GM21528 (cell line): Measurements from ENCODE around the gene NDOR1.
"Not testable (repeated sequence)": the region's sequence is repeated elsewhere in the genome, so short reads cannot be mapped to it uniquely, and the experiment has no call there.

Experiments
- ATAC-seq: cut with Tn5 transposase; IDR thresholded peaks from one replicate; pipeline ENCODE4 v1.9.1; 2021; ENCODE audit warnings: mild to moderate bottlenecking, moderate library complexity; ENCODE audit not compliant: unreplicated experiment, low FRiP score

NDOR1 gene

DNA sequence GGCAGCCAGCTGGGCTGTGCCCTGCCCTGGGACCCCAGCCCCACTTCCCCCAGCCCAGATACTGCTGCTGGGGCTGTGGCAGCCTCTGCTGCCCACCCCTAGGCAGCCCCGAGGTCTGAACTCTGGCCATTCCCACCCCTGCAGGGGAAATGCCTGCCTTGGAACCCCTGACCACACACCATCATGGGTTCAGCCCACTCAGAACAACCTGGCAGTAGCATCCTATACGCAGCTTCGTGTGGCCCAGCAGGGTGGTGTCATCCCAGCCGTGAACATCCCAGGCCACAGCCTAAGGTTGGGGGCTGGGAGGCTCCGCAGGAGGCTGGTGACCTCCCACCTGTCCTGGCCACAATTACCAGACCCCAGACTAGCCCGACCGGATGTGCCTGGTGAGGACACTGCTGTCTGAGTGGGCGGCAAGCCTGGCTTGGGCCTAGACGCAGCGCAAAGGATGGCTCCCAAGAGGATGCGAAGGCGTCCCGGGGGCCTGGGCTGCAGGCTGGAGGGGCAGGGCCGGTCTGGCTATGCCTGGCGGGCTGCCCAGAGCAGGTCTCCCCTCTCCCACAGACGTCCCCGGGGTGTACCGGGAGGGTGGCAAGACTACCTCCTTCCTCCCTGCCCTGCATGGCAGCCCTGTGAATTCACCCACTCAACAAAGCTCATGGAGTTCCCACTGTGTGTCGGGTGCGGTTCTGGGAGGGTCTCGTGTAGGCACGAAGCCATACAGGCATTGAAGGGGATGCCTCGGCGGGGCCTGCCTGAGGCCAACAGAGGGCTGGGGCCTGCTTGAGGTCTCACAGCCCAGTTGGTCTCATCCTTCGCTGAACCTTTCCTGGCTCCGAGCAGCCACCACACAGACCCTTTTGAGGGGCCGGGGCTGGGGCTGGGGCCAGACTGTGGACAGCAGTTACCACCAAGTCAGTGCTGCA lies 23.7 kb downstream of the NDOR1 start:
- no peak for ATAC-seq

DNA sequence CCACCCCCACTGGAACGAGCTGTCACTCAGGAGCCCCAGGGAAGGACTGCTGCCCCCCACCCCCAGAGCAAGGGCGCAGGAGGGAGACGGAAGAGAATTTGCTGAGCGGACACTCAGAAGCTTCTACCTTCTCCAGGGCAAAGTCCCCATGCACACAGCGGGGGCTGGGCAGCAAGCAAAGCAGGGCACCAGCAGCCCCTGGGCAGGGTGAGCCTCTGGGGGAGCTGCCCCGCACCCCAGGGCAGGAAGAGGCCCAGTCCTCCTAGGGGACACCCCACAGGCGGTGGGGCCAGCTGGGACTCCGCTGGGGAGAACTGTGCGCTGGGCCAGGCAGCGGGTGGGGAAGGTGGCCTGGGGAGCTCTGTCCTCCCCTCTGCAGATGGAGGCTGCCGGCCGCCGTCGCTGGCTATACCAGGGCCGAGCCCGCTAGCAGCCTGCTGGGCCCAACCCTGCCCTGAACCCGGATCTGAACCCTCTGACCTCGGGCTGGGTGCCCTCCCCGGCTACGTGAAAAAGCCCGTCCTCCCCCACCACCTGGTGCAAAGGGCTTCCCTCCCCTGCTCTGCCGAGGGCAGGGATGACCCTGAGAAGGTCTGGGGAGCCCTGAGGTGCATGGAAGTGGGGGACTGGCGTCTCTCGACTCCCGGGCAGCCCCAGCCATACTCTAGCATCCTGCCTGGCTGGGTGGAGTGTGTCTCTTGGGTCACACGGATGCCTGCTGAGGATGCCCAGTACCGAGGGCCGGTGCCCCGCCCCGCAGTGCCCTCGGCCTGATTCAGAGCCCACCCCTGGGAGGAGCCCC lies 24.6 kb downstream of the NDOR1 start:
- no peak for ATAC-seq

DNA sequence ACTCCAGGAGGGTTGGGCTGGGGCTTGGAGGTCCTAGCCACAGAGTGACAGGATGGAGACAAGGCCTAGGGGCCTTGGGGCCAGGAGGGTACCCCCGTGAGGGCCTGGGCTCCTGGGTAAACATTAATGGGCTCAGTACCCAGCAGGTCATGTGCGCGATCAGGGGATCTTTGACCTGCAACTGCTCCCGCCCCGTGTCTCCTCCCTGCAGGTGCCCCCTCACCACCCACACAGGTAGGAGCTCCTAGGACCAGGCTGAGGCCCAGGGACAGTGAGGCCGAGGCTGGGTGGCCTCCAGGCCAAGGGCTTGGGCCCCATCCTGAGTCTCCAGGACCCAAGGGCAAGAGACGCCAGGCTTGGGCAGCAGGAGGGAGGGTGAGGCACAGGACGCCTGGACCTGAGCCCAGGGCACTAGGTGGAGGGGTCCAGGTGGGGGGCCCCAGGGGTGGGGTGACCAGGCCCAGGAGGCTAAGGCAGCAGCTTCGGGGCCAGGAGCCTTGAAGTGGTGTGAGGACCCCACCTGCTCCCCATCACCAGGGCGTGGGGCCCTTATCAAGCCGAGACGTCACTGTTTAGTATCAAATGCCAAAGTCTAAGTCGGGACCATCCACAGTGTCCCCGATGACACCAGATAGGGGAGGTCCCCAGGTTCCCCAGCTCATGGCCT lies 25.3 kb downstream of the NDOR1 start, which contains the start of gene SLC34A3:
SLC34A3 (plus strand) TSS at position 197 of the 667 bp plus-strand sequence. CDS start 802 bp downstream, outside the sequence.
- no peak for ATAC-seq

DNA sequence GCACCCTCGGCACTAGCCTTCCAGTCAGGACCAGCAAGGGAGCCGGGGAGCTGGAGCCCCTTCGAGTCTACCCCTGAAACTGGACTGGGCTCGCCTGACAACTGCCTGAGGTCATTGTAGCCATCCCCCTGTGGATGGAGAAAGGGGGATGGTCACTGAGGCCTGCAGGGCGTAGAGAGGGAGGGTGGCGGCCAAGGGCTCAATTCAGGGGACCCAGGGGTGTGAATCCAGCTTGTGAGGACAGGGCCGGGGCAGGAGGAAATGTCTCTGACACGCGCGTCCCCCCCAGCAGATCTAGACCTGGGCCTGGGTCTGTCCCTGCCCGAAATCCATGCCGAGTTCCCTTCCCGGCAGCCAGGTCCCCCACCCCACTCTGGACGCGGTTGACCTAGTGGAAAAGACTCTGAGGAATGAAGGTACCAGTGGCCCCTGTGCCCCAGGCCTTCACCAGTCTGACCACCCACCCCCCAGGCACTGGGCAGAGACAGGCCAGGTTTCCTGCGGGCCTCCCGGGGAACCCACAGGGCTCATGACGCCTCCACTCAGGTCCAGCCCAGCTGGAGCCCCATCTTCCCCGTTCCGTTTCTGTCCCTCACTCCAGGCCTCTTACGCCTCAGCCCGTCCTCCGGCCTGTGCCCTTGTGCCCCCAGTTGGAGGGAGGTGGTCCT lies 26.0 kb downstream of the NDOR1 start:
- no peak for ATAC-seq

DNA sequence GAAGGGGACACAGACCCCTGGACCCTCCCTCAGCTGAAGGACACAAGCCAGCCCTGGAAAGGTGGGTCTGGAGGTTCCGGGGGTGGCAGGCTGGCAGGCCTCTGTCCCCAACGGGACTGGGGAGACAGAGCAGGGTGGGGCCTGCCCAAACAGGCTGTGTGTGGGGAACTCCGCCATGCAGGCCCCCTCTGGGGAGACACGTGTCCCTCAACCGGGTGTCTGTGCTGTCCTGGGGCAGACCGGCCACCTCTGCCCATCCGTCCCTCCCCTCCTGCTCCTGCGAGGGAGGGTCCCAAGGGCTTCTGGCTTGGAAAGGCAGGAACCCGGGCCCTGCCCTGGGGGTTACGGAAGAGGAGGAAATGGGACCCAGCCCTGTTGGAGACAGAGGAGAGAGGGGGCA lies 26.6 kb downstream of the NDOR1 start:
- ATAC-seq: no peak

DNA sequence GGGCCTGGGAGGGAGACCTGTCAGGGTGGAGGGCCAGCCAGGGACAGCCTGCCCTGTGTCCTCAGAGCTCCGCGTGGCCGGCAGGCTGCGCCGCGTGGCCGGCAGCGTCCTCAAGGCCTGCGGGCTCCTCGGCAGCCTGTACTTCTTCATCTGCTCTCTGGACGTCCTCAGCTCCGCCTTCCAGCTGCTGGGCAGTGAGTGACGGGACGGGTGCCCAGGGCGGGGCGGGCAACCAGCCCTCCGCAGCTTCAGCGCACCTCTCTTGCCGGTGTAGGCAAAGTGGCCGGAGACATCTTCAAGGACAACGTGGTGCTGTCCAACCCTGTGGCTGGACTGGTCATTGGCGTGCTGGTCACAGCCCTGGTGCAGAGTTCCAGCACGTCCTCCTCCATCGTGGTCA lies 27.0 kb downstream of the NDOR1 start:
- ATAC-seq: no peak

DNA sequence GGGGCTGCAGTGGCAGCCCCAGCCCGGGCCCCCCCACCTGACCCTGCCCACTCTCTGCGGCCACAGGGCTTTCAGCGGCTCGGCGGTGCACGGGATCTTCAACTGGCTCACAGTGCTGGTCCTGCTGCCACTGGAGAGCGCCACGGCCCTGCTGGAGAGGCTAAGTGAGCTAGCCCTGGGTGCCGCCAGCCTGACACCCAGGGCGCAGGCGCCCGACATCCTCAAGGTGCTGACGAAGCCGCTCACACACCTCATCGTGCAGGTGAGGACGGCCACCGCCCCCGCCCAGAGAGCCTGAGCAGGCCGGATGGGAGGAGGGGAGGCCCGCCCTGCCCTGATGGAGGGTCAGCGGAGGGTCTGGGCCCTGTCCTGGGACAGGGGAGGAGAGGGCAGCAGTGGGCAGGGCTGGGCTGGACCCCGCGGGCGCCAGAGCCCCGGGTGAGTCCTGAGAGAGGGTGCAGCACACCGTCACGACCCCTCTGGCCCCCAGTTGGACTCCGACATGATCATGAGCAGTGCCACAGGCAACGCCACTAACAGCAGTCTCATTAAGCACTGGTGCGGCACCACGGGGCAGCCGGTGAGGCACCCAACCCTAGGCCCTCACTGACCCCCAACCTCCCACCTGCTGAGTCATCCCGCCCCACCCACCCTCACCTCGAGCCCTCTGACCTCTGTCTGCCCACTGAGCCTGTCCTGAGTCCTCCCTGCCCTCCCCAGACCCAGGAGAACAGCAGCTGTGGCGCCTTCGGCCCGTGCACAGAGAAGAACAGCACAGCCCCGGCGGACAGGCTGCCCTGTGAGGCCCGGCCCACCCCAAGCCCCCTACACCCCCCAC lies 27.9 kb downstream of the NDOR1 start:
- no peak for ATAC-seq

DNA sequence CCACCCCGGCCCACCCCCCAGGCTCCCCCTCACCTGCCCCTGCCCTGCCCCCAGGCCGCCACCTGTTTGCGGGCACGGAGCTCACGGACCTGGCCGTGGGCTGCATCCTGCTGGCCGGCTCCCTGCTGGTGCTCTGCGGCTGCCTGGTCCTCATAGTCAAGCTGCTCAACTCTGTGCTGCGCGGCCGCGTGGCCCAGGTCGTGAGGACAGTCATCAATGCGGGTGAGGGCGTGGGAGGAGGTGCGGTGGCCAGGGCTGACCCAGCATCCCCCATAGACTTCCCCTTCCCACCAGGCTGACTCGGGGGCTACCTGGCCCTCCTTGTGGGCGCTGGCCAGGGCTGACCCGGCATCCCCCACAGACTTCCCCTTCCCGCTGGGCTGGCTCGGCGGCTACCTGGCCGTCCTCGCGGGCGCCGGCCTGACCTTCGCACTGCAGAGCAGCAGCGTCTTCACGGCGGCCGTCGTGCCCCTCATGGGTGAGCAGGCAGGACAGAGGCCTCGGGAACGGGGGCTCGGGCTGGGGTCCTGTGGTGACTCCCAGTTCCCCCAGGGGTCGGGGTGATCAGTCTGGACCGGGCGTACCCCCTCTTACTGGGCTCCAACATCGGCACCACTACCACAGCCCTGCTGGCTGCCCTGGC lies 28.7 kb downstream of the NDOR1 start:
- no peak for ATAC-seq

DNA sequence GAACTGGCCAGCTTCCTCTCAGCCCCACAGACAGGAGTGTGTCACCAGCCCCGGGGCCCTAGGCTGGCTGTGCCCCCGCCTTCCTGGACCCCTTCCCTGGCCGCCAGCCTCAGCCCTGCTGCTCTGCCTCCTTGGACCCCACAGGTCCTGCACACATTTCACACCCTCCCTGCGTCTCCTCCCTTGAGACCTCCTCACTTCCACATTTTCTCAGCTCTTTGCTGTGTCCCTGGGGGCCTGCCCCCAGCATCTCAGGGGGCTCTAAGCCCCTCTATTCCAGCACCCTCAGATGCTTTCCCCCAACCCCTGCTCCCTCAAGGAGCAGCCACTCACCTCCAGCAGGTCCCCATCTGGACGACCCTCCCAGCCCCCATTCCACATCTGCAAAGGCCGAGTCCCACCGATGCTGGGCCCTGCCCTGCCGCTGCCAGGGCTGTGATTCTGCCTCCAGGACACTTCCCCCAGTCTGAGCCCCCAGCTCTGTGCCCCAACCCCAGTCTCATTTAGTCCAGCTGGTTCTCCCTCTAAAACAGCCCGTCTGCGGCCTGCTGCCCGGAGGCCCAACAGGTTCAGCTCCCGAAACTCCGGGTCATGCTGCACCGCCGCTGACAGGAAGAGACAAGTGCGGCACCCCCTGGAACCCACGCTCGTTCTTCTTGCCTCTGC lies 29.4 kb downstream of the NDOR1 start:
- no peak for ATAC-seq

DNA sequence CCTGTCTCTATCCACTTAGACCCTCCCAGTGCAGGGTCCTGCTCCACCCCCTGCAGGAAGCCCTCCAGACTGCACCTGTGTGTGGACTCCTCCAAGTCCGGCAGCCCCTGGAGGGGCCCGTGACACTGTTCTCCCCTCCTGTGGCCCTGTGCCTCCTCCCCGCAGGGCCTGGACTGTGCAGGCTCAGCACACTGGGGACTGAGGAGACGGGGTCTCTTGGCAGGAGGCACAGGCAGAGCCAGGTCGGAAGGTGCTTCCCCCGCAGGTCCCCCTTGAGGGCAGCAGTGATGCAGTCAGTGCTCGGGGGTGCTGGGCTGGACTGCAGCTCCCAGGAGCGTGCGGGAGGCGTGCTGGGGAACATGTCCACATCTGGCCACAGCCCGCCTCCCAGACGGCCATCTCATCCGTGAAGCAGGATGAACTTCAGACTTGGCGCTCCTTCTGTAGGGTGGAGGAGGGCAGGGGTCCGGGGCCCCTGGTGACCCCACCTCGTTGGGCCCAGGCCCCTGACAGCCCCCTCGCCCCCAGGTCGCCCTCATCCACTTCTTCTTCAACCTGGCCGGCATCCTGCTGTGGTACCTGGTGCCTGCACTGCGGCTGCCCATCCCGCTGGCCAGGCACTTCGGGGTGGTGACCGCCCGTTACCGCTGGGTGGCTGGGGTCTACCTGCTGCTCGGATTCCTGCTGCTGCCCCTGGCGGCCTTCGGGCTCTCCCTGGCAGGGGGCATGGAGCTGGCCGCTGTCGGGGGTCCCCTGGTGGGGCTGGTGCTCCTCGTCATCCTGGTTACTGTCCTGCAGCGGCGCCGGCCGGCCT lies 30.1 kb downstream of the NDOR1 start:
- ATAC-seq: no peak

DNA sequence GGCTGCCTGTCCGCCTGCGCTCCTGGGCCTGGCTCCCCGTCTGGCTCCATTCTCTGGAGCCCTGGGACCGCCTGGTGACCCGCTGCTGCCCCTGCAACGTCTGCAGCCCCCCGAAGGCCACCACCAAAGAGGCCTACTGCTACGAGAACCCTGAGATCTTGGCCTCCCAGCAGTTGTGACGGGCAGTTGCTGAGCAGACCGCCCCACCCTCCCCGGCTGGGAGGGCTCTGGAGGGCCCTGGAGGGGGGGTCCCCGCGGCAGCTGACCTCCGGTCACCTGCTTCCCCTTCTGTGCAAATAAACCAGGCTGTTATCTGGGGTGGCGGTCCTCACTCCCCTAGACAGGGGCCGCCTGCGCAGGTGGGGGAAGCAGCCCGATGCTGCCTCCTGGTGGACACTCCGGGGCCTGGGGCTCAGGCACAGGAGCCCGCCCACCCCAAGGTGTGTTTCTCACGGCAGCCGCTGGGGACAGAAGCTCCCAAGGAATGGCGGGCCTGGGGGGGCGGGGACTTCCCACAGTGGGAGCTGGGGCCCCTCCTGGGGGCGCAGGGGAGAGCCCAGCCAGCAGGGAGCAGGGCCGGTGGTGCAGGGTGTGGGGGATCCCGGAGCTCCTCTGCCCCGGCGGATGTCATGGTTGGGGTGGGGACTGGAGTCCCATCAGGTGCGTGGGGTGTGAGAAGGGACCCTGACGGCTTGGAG lies 30.9 kb downstream of the NDOR1 start:
- ATAC-seq: no peak

DNA sequence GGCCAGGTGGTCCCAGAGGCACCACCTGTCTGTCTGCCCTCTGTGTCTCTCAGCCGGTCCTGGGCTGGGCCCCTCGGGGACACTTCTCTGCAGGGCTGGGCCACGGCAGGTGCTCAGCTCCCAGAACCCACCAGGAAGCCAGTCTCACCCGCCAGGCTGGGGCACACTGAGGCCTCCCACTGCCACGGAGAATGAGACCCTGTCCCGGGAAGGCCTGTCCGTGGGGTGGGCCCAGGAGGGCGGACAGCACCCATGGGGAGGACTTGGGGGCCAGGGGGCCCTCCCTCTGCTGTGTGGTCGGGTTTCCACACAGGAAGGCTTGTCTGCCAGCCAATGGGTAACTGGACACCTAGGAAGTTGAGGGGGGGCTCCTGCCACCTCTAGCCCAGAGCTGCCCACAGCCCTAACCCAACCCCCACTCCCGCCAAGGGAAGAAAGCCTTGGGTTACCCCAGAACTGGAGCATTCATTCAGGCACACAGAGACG lies 31.5 kb downstream of the NDOR1 start:
- ATAC-seq: no peak

DNA sequence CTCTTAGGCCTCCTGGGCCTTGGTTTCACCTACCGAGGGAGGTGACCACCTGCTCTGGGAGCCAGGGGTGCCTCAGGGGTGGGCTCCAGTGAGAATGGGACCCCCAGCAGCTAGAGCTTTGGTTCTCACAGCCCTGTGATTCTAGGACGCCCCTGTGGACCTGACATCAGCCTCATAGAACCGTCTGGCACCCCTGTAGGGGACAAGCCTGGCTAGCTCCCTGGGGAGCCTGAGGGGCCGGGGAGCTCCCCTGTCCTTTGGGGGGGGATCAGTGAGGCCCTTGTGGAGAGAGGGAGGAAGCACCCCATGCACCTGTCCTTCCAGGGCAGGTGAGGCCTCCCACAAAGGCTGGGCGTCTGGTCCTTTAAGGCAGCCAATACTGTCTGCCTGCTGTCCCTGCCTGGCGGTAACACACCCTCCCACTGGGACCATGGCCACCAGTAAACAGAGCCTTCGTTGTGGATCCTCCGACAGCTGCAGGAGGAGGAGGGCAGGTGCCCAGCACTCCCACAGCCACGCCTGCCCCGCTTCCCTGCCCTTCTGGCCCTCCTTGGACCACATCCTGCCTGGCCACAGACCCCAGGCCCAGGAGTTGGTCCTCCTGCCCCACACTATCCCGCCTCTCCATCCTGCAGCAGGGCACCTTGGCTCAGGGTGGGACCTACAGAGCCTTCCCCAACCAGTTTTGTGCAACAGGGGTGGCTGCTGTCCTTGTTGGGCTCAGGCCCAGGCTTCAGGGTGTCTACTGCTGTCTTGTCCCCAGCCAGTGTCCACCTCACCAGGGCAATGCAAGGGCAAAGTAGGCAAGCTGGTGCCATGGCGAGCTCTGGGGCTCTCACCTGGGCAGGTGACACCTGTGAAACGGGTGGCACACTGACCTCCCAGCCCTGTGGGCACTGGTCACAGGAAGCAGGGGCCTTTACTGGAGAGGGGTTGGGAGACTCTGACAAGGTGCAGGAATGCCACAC lies 32.5 kb downstream of the NDOR1 start:
- ATAC-seq: no peak

DNA sequence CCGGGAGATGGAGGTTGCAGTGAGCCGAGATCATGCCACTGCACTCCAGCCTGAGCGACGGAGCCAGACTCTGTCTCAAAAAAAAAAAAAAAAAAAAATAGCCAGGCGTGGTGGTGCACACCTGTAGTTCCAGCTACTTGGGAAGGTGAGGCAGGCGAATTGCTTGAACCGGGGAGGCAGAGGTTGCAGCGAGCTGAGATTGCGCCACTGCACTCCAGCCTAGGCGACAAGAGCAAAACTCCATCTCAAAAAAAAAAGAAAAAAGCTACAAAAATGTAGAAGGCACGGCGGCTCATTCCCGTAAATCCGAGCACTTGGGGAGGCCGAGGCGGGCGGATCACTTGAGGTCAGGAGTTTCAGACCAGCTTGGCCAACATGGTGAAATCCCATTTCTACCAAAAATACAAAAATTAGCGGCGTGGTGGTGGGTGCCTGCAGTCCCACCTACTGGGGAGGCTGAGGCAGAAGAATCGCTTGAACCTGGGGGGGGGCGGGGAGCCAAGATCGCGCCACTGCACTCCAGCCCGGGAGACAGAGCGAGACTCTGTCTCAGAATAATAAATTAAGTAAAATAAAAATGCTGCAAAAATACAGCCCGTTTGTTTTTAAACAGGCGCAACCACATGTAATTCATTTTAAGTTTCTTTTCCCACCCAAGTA lies 34.2 kb downstream of the NDOR1 start:
- not testable (repeated sequence) for ATAC-seq

DNA sequence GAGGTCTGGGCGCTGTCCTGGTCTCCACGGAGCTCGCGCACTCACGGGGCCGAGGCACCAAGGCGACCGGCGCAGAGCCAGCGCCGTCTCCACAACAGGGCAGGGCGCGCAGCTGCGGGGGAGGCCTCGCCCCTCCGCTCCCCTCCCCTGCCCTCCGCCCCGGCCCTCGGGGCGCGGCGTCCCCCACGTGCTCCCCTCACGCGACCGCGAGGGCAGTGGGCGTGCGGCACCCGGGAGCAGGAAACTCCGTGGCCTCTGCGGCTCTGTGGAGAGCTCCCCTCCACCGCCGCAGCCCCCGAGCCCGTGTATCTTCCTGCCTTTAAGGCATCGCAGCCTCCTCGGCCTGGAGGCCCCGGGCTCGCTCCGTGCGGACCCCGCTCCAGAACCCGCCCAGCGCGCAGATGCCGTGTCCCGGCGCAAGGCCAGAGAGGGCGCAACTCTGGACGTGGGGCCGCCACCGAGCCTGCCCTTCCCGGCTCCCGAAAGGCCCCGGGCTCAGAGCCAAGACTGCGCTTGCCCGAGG lies 34.9 kb downstream of the NDOR1 start:
- peak; percentile 22 for ATAC-seq
